Stomach smooth muscle (tissue), 2 donors: ENCODE measurements around the gene PRM3.
"Not testable (repeated sequence)": the region's sequence is repeated elsewhere in the genome, so short reads cannot be mapped to it uniquely, and the experiment has no call there.

Source experiments
- H3K27ac ChIP-seq: one replicate; pipeline ENCODE4 v1.7.0; 2013; ENCODE audit warnings: mild to moderate bottlenecking, low read length, inconsistent platforms
- H3K27me3 ChIP-seq, 2 donors: one replicate each; pipeline ENCODE4 v1.7.0; 2013; ENCODE audit warnings: low read length in 2 of 2; ENCODE audit not compliant: insufficient read depth in 2 of 2, control insufficient read depth in 1 of 2
- H3K36me3 ChIP-seq, 2 donors: one replicate each; pipeline ENCODE4 v1.7.0; 2013; ENCODE audit warnings: low read length in 2 of 2; ENCODE audit not compliant: control insufficient read depth in 2 of 2, insufficient read depth in 2 of 2
- H3K4me1 ChIP-seq: one replicate; pipeline ENCODE4 v1.7.0; 2013; ENCODE audit warnings: low read length; ENCODE audit not compliant: control insufficient read depth, insufficient read depth
- H3K4me3 ChIP-seq, 2 donors: one replicate each; pipeline ENCODE4 v1.7.0; 2013; ENCODE audit warnings: low read length in 2 of 2
- H3K9ac ChIP-seq, 2 donors: one replicate each; pipeline ENCODE4 v1.7.0; 2013; ENCODE audit warnings: low read length in 2 of 2, mild to moderate bottlenecking in 1 of 2
- H3K9me3 ChIP-seq, 2 donors: one replicate each; pipeline ENCODE4 v1.7.0; 2013; ENCODE audit warnings: low read length in 2 of 2; ENCODE audit not compliant: control insufficient read depth in 2 of 2
- donor health status: healthy.
- donor health status: Pancreatic carcinoma.

The PRM3 gene

GRCh38 chr16:11292076-11292748 is 18.8 kb upstream of the PRM3 start:
- H3K27ac ChIP-seq = no peak overlapping the region
- peaks cover 0 to 2% of the 10 kb centered on the region in 2 donors for H3K27me3 ChIP-seq
- H3K4me3 ChIP-seq = no peak overlapping the region
- no peak overlapping the region for H3K9ac ChIP-seq
- no peaks in the 10 kb centered on the region for H3K36me3 ChIP-seq
- H3K9me3 ChIP-seq = no peaks in the 10 kb centered on the region
- peaks cover 6% of the 10 kb centered on the region for H3K4me1 ChIP-seq

GRCh38 chr16:11291091-11291703 is 17.8 kb upstream of the PRM3 start:
- Histone ChIP-seq H3K36me3 (no peaks in the 10 kb centered on the region), H3K4me3 (no peak overlapping the region), H3K9ac (no peak overlapping the region), H3K27ac (no peak overlapping the region), H3K27me3 (peaks cover 0 to 2% of the 10 kb centered on the region in 2 donors), H3K4me1 (no peaks in the 10 kb centered on the region), H3K9me3 (no peaks in the 10 kb centered on the region)

DNA sequence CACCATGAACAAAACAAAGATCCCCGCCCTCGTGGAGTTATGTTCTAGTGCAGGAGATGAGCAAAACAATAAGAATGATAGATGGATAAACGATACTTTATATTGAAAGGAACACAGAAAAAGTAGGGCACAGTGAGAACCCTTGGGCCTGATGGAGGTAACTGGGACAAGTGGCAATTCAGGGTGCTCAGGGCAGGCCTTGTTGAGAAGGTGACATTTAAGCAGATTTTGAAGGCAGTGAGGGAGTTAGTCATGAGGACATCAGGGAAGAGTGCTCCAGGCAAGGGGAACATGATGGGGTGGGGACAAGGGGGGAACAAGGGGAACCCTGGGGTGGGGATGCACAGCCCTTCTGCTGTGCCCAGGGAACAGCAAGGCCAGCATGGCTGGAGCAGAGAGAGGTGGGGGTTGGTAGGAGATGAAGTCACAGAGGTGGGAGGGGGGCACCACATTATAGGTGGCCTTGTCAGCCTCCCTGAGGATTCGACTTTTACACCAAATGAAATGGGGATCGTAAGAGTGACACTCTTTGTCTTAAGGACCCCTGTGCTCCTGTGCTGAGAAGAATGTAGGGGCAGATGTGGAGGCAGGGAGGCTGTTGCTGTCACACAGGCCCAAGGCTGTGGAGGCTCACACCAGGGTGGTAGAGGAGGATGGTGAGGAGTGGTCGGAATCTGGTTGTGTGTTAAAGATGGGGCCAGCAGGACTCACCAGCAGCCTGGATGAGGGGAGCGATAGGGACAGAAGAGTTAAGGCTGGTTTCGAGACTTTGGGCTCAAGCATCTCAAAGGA is 16.9 kb upstream of the PRM3 start:
- no peaks in the 10 kb centered on the region for H3K36me3 ChIP-seq
- no peaks in the 10 kb centered on the region for H3K9me3 ChIP-seq
- H3K27me3 ChIP-seq = peaks cover 0 to 2% of the 10 kb centered on the region in 2 donors
- no peak overlapping the region for H3K27ac ChIP-seq
- no peak overlapping the region for H3K9ac ChIP-seq
- no peak overlapping the region for H3K4me3 ChIP-seq
- no peaks in the 10 kb centered on the region for H3K4me1 ChIP-seq

- not testable (repeated sequence) for H3K27ac ChIP-seq, H3K9me3 ChIP-seq, H3K9ac ChIP-seq, H3K27me3 ChIP-seq, H3K4me3 ChIP-seq, H3K4me1 ChIP-seq, H3K36me3 ChIP-seq
Measured at GRCh38 chr16:11289696-11290095, 16.3 kb upstream of the PRM3 start.

DNA sequence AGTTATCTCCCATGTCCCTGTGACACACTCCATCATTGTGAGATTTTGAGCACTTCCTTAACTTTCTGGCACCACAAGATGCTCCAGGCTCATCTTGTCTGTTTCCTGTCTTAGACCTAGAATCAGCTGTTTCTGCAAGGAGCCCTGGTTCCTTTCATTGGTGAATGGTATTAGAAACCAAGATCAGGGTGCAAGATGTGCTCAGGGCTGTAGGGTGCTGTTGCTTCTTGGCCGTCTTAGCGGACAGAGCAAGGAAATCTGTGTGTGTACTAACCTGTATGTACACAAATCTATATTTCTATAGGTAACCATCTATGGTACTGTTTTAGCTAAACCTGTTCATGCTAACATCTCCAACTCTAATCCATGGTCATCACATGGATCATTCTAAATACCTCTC is 15.8 kb upstream of the PRM3 start:
- Histone ChIP-seq H3K4me3 (no peak overlapping the region), H3K36me3 (no peaks in the 10 kb centered on the region), H3K27ac (no peak overlapping the region), H3K27me3 (peaks cover 0 to 2% of the 10 kb centered on the region in 2 donors), H3K4me1 (no peaks in the 10 kb centered on the region), H3K9ac (no peak overlapping the region), H3K9me3 (no peaks in the 10 kb centered on the region)

- Histone ChIP-seq H3K4me3 (no peak overlapping the region), H3K36me3 (no peaks in the 10 kb centered on the region), H3K9me3 (no peaks in the 10 kb centered on the region), H3K27me3 (peaks cover 0 to 2% of the 10 kb centered on the region in 2 donors), H3K4me1 (no peaks in the 10 kb centered on the region), H3K27ac (no peak overlapping the region), H3K9ac (no peak overlapping the region)
Measured at GRCh38 chr16:11285842-11286241, 12.4 kb upstream of the PRM3 start.

- no peaks in the 10 kb centered on the region for H3K36me3 ChIP-seq
Measured at GRCh38 chr16:11283820-11284248, 10.4 kb upstream of the PRM3 start.

GRCh38 chr16:11280616-11281522 is 7.4 kb upstream of the PRM3 start, which contains the start of gene PRM1:
Gene PRM1, minus strand, starts transcription at chr16:11281330. Its CDS starts 92 bp downstream, at chr16:11281238.
- H3K9me3 ChIP-seq = no peaks in the 10 kb centered on the region
- no peaks in the 10 kb centered on the region for H3K27me3 ChIP-seq
- H3K27ac ChIP-seq = no peak within 1 kb of the TSS
- H3K4me1 ChIP-seq = no peaks in the 10 kb centered on the region
- no peak within 1 kb of the TSS for H3K4me3 ChIP-seq
- no peaks in the 10 kb centered on the region for H3K36me3 ChIP-seq
- H3K9ac ChIP-seq = no peak within 1 kb of the TSS

More at GRCh38 chr16:11283820-11284248, 10.4 kb upstream of the PRM3 start:
- no peak overlapping the region for H3K27ac ChIP-seq
- H3K4me3 ChIP-seq = no peak overlapping the region
- H3K27me3 ChIP-seq = no peaks in the 10 kb centered on the region
- no peaks in the 10 kb centered on the region for H3K9me3 ChIP-seq
- no peak overlapping the region for H3K9ac ChIP-seq
- H3K4me1 ChIP-seq = no peaks in the 10 kb centered on the region

DNA sequence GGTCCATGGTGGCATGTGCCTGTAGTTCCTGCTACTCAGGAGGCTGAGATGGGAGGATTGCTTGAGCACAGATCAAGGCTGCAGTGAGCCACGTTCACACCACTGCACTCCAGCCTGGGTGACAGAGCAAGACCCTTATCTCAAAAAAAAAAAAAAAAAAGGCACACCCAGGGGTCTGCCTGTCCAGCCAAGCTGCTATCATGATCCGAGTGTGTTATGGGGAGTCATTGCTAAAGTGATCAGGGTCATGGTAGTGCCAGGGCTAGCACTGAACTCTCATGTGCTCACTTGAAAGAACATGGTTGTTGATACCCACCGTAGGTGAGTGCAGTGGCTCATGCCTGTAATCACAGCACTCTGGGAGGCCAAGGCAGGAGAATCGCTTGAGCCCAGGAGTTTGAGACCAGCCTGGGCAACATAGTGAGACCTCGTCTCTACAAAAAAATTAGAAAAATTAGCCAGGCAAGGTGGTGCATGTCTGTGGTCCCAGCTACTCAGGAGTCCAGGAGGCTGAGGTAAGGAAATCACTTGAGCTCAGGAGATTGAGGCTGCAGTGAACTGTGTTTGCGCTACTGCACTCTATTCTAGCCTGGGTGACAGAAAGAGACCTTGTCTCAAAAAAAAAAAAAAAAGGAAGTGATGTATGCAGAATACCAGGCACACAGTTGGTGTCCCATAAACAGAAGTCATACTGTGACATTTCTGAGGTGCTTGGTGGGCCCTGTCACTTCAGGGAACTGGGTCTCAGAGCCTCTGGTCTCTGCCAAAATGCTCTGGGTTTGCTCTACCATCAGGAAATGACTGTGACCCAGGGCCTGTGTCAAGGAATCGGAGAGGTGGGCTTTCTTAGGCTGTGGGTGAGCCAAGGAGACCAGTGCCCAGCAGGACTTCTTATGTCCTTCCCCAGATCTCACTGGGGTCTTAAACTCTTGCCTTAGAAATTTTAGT is 5.5 kb upstream of the PRM3 start:
- no peaks in the 10 kb centered on the region for H3K9me3 ChIP-seq
- no peak overlapping the region for H3K9ac ChIP-seq
- H3K36me3 ChIP-seq = no peaks in the 10 kb centered on the region
- no peaks in the 10 kb centered on the region for H3K27me3 ChIP-seq
- H3K4me3 ChIP-seq = no peak overlapping the region
- no peak overlapping the region for H3K27ac ChIP-seq
- no peaks in the 10 kb centered on the region for H3K4me1 ChIP-seq
